HG03060 (cell line): Measurements from ENCODE around the gene FBLN2.

Experiments used
- ATAC-seq: cut with Tn5 transposase; IDR thresholded peaks from one replicate; pipeline ENCODE4 v1.9.1; 2021; ENCODE audit warnings: low read depth, moderate number of reproducible peaks; ENCODE audit not compliant: unreplicated experiment

FBLN2 gene

DNA sequence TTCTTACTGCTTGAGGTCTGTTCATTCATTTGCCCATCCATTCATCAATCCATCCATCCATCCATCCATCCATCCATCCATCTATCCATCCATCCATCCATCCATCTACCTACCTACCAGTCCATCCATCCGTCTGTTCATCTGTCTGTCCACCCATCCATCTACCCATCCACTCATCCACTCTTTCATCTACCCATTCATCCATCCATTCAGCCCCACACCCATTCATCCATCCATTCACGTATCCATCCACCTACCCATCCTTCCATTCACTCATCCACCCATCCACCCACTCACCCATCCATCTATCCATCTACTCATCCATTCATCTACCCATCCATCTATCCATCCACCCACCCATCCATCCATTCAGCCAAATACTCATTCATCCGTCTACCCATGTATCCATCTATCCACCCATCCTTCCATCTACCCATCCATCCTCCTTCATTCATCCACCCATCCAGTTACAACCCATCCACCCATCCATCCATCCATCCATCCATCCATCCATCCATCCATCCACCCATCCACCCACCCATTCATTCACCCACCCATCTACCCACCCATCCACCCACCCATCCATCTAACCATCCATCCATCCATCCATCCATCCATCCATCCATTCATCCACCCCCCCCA lies 68.3 kb downstream of the FBLN2 start:
- ATAC-seq, result no peak

DNA sequence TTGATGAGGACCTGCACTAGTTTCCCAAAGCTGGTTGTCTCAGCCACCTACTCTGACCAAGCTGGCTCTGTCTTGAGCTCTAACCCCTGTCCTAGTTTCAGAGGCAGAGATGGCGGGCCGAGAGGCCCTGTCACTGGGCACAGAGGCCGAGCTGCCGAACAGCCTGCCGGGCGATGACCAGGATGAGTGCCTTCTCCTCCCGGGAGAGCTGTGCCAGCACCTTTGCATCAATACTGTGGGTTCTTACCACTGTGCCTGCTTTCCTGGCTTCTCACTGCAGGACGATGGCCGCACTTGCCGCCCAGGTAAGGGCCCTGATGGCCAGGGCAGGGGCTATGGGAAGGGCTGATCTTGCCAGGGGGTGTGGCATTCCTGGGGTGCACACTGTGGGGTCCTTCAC lies 69.1 kb downstream of the FBLN2 start:
- ATAC-seq, result no peak

DNA sequence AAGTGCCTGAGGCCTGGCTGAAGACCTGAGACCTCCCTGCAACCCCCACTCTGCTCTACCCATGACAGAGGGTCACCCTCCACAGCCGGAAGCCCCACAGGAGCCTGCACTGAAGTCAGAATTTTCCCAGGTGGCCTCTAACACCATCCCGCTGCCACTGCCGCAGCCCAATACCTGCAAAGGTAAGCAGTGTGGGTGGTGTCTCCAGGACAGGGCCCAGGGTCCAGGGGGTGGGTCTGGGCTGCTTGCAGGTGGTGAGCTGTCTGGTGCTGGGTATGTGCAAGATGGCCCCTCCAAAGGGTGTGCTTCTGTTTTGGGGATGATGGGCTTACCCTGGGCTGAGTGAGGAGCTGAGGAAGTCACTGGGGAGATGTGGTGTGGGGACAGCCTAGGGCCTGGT lies 69.9 kb downstream of the FBLN2 start:
- no peak for ATAC-seq

DNA sequence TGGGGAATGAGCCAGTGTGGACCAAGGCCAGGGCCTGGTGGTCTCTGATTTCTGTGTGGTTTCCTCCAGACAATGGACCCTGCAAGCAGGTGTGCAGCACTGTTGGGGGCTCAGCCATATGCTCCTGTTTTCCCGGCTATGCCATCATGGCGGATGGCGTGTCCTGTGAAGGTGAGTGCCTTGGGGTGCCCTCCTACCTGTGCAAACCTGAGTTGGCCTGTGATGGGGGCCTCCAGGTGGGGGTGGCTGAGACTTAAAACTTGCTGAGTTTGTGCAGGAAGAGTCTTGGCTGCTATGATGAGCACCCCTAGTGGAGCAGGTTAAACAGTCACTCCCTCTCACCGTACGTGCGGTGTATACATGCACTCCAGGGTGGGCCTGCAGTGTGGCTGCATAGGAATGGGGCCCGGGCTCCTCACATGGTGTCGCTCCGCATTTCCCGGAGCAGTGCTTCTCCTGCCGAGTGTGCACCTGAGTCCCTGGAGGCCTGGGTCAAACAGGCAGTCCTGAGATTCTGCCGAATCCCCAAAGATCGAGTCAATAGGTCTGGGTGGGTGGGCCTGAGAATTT lies 70.8 kb downstream of the FBLN2 start:
- ATAC-seq, result no peak

DNA sequence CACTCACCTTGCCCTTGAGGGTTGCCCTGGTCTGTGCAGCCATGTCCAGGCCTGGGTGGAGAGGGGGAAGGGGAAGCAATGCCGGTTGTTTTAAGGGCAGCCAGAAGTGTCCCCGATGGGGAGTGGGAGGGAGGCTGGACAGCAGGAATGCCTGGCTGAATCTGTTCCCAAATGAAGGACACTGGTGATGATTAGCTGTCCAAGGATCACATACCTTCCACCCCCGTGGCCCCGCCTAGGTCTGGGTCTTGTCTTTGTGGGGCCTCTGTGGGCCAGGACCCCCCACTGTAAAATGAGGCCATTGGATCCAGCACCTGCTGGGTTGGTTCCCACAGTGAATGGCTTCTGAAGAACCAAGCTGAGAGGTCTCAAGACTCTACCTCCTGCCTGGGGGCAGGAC lies 71.4 kb downstream of the FBLN2 start:
- ATAC-seq, result no peak

DNA sequence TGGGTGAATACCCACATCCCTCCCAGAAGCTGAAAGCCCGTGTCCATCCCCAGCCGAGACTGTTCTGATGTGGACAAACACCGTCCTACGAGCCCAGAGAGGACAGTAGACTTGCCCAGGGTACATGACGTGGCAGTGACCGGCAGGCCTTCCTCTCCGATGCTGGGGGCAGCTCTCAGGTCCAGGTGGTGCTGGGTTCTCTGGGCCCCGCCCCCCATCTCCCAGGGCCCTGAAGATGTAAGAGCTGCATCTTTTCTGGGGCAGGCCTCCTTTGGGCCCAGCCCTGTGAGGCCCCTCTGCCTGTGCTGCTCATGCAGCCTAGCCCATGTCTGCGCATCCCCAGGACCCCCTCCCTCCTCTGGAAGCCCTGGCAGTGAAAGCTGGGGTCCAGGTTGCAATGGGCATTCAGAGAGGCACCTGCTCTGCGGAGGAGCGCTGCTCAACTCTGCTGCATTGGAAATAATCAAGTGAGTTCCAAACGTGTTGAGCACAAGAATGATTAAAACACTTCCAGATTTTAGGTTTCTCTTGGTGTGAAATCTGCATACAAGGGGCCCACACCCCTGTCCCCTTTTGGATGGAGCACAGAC lies 71.9 kb downstream of the FBLN2 start:
- no peak for ATAC-seq

DNA sequence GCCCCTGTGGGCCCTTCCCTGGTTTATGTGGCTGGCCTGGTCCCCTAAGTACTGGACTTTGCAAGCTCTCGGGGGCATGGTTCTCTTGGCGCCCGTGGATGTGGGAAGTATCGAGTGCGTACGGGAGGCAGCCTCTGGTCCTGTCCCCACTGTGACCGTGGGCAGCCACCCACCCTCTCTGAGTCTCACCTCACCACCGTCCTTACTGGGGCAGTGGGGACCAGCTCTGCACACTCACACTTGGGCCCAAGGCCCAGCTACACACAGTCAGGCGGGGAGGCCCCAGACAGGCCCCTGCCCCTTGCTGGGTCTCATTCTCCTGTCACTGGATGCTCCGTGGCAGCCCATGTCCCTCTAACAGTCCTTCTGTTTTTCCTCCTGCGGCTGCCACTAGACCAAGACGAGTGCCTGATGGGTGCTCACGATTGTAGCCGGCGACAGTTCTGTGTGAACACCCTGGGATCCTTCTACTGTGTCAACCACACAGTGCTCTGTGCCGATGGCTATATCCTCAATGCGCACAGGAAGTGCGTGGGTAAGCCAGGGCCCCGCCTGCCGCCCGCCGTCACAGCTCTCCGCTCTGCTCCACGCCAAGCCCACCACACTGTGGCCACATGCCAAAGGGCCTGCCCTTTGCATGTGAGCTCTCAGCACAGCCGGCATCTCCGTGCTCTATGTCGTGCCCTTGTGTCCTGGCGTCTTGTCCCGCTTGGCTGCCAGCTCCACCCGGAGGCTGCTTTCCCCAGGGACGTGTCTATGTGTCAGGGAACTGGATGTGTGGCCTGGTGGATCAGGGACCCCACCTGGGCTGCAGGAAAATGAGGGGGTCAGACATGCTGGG lies 72.7 kb downstream of the FBLN2 start:
- ATAC-seq, result no peak

DNA sequence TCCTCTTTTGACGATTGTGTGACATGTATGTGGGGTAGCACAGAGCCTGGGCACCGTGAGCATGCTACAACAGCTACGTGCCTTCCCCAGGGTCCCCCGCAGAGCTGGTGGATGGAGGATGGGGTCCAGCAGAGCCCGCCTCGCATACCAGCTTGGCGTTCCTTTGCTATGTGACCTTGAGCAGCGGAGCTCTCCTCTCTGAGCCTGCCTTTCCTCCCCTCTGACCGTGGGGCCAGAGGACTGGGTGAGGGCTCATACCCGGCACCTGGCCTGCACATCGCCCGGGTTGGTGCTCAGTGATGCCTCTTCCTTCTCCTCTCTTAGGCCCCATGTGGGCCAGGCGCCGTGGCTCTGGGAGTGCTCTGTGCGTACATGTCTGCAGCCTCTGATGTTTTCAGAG lies 73.4 kb downstream of the FBLN2 start:
- ATAC-seq, result no peak

DNA sequence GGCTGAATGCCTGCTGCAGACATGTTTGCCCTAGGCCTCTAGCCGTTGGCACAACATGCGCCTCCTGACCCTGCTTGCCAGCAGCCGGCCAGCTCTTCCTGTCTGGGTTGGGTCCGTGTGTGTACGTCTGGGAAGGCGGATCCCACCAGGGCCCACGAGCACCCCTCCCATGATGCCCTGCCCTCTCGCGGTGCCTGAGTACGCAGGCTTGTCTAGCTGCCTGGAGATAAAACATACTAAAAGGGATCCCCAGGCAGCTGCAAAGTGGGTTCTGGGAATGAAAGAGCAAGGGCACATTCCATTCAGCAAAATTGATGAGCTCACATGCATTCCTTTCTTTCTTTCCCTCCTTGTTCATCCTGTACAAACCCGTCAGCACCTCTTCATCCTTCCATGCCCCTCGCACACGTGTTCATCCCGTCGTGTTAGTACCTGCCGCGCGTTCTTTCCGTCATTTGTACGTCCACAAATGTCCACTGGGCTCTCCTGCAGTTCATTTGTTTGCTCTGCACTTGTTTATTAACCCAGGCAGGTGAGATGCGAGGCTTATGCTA lies 74.3 kb downstream of the FBLN2 start:
- ATAC-seq, result no peak

DNA sequence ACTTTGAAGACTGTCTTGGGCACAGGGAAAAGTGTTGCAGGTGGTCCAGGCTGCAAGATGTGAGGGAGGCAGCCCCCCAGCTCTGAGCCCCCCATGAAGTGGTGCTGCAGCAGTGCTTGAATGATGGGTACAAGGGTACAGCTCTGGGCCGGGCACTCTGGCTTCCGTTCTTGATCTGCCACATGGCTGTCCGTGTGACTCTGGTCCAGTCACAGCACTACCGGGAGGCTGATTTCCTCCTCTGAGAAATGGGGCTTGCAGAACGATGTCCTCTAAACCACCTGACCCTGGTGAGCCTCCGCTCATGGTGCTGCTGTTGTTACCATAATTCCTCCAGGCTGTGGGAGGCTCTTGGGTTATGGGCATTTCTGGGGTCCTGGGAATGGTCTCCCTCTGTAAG lies 75.1 kb downstream of the FBLN2 start:
- ATAC-seq, result no peak

DNA sequence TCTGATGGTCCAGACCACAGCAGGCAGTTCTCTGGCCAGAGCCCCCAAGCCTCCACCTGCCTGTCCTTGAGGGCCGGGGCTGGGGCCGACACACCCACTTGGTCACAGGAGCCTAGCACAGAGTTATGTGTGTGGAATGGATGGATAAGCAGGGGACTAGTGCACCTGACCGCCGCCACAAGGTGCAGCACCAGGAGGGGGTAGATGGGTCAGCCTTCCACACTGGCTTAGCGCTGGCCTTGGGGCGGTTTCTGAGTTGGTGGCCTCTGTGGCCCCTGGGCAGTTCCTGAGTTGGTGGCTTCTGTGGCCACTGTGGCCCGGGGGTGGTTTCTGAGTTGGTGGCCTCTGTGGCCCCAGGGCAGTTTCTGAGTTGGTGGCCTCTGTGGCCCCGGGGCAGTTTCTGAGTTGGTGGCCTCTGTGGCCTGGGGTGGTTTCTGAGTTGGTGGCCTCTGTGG lies 75.8 kb downstream of the FBLN2 start:
- ATAC-seq, result no peak

DNA sequence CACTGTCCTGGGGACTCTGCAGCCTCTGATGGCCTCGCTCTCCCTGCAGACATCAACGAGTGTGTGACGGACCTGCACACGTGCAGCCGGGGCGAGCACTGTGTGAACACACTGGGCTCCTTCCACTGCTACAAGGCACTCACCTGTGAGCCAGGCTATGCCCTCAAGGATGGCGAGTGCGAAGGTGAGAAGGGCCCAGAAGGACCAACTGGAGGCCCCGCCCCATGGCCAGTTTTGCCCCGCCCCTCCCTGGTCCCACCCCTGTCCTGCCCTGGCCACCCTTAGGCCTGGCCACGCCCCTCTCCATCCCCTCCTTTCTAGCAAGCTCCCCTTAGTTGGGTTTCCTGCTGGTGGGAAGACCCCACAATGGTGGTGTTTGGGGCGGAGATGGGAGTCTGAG lies 77.5 kb downstream of the FBLN2 start:
- no peak for ATAC-seq

DNA sequence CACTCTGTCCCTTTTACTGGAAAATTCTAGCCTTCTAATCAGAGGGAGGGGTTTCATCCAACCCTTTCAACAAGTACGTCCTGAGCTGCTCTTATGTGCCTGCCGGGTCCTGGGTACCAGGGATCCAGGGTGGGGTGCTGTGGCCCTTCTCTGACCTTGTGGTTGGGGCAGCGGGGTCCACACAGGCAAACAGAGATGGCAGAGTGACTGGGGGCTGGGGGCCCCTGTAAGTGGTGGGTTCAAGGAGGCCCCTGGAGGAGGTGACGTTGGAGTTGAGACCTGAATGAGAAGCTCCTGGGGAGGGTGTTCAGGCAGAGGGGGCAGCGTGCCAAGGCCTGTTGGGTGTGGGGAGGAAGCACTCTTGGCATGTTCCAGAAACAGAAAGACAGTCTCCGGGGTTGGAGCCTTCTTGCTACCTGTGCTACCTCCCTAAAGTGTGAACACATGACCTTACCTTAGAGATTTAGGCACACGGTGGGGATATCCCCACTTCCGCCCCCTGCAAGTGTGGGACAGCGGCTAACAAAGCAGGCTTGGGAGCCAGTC lies 78.1 kb downstream of the FBLN2 start:
- no peak for ATAC-seq

DNA sequence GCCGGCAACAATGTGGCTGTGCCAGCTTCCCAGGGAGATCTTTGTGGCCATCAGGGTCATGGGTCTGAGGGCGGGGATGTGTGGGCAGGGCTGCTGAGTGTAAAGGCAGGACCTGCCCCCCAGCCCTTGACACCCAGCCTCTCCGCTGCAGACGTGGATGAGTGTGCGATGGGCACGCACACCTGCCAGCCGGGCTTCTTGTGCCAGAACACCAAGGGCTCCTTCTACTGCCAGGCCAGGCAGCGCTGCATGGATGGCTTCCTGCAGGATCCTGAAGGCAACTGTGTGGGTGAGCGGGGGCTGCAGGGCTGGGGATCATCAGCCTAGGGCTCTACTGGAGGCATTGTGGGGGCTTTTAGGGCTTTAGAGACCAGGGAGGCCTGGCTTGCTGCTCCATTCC lies 78.8 kb downstream of the FBLN2 start:
- ATAC-seq, result no peak

DNA sequence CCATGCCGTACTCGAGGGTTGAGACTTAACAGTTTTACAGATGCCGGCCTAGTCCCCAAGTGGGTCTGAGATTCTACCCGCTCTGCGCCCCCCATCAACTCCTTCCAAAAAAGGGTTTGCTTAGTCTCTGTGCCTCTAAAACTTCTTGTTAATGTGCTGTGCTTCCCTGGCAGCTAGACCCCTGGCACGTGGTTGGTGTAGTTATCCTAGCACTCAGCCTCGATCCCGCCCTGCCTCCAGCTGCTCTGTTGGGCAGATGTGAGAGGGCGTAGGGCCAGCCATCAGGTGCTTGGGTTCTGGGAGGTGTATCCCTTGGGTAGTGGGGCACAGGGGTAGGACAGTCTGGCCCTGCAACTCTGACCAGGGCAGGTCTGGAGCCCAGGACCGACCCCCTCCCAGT lies 79.5 kb downstream of the FBLN2 start:
- ATAC-seq, result no peak

DNA sequence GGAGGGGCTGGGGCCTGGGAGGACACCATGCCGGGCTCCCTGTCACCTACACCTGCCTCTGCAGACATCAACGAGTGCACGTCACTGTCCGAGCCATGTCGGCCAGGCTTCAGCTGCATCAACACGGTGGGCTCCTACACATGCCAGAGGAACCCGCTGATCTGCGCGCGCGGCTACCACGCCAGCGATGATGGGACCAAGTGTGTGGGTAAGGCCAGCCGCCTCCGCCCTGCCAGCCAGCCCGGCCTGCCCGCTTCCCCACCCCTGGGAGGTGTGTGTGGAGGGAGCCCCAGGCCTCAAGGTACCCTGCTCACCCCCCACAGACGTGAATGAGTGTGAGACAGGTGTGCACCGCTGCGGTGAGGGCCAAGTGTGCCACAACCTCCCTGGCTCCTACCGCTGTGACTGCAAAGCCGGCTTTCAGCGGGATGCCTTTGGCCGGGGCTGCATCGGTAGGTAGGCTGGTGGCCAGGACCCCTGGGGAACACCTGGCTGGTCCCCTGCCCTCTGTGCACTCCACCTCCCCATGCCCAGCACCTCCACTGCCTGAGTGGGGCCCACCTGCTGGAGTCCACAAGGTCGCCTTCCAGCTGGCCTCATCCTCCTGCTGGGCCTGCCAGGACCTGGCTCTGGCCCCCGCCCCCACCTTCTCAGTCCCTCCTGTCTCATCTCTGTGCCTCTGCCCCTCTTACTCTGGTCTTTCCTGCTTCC lies 80.1 kb downstream of the FBLN2 start:
- ATAC-seq, result no peak

DNA sequence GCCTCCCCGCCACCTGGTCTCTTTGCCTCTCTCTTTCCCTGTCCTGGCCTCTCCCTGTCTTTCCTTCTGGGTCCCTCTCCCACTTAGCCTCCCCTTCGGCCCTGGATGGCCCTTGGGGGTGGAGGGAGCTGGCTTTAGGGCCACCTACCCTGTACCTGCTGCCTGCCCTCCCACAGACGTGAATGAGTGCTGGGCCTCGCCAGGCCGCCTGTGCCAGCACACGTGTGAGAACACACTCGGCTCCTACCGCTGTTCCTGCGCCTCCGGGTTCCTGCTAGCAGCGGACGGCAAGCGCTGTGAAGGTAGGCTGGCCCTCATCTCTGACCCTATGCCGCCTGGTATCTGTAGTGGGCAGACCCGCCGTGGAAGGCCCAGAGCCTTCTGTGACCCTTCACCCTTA lies 80.7 kb downstream of the FBLN2 start:
- no peak for ATAC-seq

DNA sequence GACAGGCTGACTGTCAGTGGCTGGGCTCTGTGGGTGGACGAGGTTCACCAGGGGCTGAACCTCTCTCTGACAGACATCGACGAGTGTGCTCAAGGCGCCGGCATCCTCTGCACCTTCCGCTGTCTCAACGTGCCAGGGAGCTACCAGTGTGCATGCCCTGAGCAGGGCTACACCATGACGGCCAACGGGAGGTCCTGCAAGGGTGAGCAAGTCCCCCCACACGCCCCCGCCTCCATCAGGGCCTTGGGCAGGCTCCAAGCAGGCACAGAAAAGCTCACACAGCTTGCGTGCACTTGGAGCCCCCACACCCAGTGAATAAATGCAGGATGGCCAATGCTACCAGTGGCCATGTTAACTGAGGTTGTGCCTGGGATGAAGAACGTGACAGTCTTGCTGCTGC lies 82.3 kb downstream of the FBLN2 start:
- ATAC-seq, result no peak

DNA sequence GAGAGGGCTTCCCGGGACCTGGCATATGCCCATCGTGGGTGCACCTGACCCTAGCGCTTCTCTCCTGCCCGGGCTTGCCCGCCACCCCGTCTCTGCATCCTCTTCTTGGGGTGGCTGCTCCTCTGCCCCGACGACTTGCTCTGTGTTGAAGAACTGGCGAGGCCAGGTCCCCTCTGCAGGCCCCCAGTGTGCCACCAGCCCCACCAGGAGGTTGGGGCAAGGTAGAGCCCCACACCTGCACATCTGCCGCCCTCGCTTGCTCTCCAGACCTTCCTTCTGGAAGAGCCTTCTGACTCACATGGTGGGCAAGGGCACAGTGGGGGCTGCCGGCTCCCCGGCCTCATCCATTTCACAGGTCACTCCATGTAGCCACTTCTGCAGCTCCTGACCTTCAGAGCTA lies 84.3 kb downstream of the FBLN2 start:
- ATAC-seq, result no peak

DNA sequence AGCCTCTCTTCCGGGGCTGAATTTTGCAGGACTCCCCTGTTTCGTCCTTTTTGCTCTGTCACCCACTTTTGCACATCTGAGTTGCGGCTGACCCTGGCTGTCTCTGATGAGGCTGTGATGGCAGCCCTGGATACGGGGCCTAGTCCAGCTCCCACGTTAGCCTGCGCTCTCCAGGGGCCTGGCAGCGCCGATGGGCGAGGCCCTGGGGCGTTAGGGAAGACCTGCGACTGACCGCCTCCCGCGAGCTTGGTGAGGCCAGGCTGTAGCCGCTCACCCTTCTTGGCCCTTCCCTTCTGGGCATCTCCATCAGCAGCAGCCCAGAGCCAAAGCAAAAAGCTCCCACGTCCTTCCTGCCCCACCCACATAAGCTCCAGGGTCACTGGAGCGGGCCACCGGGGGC lies 85.2 kb downstream of the FBLN2 start:
- no peak for ATAC-seq
